GM21360 (cell line): ENCODE results near the gene ZNF628.

Experiments
- ATAC-seq: cut with Tn5 transposase; IDR thresholded peaks from one replicate; pipeline ENCODE4 v1.9.1; 2021; ENCODE audit warnings: mild to moderate bottlenecking, moderate library complexity; ENCODE audit not compliant: unreplicated experiment

ZNF628 gene

DNA sequence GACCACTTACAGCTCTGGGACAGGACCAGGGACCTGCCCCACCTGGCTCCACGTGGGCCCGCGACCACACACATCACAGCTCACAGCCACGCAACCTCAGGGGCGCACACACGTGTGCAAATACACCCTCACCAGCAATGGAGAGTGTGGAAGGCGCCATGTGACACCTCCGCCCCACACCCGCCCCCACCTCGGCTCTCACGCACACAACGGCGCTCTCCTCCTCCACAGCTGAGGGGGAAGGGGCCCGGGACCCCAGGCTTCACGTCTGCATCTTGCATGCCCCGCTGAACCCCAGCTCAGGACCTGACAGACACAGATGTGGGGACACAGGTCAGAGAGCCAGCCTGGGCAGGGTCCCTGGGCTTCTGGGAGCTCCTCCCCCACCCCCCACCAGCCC, 26.9 kb upstream of the ZNF628 start:
- no peak for ATAC-seq

DNA sequence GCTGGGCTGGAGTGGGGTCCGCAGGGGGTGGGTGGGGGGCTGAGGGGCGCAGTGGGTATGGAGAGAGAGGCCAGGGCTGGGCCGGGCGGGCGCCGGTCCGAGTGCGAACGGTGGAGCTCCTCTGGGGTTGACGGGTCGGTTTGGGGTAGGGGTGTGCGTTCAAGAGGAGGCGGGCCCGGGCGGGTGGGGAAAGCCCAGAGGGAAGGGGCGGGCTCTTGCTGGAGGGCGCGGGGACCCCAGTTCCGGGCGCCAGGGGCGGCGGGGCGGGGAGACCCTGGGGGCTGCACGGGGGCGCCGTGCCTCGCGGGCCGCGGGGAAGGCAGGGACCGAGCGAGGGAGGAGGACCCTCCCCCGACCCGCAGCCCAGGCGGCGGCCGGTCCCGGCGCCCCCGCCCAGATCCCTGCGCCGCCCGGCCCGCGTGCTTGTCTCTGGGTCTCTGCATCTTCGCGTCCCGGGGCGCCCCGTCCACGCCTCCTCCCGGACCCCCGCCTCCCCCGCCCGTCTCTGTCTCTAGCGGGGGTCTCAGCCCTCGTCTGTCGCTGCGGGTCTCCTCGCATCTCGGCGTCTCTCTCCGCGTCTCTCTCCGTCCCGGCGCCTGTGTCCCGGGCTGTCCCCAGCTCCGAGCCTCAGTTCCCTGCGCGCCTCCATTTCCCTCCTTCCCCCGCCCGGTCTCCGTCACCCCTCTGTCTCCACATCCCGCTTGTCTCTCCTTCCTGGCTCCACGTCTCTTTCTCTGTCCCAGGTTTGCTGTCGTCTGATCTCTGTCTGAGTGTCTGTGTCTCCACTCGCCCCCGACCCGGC, 25.1 kb upstream of the ZNF628 start:
- ATAC-seq: no peak

DNA sequence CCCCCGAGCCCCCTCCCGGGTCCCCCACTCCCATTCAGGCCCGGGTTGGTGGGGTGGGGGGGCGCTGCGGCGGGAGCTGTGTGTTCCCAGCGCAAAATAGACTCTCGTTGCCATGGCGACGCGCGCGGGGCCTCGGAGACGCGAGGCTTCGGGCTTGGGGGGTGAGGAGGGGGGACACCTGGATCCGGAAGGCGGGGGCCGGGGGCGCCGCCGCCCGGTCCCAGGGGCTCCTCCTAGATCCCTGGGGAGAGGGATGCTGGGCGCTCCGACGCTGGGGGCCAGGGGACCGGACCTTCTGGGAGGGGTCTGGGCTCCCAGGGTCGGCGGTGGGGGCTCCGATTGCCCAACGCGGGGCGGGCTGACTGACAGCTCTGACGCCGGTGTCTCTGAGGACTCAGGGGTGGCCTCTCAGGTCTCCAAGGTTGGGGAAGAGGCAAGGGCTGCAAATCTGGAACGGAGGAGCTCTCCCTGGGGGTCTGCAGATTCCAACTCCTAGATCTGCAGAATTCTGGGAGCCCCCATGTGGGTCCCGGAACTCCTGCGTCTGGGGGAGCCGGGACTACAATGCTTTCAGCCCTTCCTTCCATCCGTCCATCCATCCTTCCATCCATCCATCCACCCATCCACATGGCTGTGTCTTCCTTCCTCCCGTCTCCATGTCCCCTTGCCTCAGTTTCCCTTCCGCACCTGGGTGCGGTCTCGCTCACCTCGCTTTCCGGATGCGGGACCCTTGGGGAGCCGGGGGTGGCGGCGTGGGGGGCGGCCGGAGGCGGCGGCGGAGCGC, 24.3 kb upstream of the ZNF628 start:
- ATAC-seq: no peak

DNA sequence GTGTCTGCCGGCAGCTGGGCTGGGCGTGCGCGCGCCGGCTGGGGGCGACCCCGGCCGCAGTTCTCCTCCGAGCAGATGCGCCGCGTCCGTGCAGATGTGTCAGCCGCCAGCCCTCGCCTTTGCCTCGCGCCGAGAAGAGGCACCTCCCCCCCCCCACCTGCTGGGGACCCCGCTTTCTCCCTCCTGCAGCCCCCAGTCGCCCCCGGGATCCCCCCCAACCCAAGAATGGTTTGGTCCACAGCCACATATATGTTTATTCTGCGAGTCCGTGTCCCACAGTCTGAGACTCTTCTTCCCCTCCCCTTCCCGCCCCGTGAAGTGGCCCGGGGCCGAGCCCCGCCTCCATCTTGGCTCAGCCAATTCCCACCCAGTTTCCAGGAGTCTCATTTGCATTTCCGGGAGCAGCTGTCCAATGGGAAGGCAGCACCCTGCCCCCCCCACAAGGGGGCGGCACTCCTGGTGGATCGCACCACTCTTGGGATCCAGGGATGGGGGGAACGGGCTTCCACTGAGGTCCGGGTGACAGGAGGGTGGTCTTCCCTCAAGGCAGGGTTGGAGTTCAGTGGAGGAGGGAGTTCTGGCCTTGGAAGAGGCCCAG, 23.6 kb upstream of the ZNF628 start:
- ATAC-seq: no peak

DNA sequence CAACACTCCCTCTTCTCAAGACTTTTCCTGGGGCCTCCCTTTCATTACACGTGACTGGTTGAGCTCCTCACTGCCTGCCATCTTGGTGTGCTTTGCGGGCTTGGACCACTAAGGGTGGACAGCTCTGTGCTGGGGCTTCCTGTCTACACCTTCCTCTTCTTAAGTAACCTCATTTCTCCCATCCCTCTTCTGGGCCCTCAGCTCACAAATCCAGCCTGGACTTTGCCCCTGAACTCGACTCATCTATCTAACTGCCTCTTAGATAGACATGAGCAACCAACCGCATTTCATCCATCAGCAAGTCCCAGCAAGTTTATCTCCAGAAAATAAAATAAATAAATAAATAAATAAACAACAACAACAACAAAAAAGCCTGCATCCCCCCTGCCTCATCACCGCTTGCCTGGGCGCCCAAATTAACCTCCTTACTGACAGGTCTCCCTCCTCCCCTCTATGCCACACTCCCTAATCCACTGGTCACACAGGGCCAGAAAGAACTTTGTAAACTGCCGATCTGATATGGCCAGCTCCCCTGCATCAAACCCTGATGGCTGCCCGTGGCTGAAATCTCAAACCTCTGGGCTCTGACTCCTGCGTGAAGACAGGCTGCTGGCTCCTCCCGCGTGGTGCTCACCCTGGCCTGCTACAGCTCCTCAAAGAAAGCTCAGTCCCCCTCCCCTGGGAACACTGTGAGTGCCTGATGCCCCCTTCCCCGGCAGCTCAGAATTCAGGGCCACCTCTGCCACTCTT, 22.7 kb upstream of the ZNF628 start:
- no peak for ATAC-seq

DNA sequence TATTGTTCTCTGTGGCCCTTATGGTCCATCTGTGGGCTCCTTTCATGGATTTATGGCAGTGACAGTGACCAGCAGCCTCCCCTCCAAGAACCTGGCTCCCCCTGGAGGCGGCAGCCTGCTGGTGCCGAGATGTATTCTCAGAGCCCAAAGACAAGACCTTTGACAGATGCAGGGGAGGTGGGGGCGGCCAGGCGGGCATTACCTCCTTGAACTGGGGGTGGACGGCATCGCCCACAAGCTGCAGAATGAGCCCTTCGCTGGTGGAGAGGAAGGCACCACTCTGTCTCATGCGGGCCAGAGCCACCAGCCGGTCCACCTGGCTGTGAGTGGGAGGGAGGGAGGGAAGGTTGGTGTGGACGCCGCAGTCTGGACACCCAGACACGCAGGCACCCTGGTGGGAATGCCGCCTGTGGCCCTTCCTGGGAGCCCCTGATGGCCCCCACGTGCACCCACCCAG, 21.6 kb upstream of the ZNF628 start:
- ATAC-seq: no peak

DNA sequence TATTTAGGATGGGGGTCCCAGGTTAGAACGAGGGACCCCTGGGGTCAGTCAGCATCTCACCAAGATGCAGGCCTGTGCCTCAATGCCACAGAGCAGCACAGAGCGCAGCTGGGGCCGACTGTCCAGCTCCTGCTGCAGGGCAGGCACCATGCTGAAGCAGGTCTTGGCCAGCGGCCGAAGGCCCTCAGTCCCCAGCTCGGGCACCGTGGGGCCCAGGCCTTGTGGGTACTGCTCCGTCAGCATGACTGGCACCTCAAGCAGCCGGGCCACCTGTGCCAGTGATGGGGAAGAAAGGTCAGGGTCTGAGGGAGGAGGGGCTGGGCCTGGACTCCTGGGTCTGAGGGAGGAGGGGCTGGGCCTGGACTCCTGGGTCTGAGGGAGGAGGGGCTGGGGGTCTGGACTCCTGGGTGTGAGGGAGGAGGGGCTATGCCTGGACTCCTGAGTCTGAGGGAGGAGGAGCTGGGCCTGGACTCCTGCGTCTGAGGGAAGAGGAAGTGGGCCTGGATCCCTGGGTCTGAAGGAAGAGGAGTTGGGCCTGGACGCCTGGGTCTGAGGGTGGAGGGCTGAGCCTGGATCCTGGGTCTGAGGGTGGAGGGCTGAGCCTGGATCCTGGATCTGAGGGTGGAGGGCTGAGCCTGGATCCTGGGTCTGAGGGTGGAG, 20.7 kb upstream of the ZNF628 start:
- ATAC-seq: no peak

DNA sequence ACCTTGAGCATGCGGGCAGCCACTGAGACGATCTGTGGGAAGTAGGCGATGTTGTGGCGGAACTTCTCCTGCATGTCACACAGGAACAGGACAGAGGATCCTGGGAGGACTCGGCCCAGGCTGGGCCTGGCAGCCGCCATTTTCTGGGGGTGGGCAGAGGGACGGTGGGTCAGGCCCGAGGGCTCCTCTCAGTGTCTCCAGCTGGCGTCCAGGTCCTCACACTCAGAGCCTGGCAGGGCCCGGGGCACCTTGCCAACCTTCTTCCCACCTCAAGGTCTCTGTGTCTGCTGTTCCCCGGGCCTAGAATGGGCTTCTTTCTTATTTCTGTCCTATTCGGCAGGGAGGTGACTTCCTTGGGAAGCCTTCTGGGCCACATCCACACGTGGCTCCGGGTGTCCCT, 20.1 kb upstream of the ZNF628 start:
- ATAC-seq: no peak

DNA sequence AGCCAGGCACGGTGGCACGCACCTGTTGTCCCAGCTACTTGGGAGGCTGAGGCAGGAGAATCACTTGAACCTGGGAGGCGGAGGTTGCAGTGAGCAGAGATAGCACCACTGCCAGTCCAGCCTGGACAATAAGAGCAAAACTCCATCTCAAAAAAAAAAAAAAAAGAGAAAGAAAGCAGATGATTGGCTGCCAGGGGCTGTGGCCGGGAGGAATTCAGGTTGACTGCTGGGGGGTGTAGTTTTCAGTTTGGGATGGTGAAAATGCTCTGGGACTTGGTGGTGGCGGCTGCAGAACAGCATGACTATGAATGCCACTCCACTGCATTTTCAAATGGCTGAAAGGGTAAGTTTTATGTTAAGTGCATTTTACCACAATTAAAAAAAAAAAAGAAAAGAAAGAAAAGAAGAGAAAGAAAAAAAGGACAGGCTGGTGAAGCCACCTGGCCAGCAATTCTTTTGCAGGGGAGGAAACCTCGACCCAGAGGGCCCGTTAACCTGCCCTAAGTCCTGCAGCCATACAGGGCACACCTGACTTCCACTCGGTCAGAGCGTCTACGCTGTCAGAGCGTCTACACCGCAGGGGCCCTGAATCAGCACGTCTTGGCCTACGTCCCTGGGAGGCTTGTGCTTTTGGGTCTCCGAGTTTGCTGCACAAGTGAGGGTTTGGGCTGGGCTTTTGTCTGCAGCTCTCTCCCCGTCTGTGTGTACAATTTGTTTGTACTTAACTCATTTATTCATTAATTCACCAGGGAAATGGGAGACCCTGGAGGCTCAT, 18.5 kb upstream of the ZNF628 start:
- ATAC-seq: no peak

DNA sequence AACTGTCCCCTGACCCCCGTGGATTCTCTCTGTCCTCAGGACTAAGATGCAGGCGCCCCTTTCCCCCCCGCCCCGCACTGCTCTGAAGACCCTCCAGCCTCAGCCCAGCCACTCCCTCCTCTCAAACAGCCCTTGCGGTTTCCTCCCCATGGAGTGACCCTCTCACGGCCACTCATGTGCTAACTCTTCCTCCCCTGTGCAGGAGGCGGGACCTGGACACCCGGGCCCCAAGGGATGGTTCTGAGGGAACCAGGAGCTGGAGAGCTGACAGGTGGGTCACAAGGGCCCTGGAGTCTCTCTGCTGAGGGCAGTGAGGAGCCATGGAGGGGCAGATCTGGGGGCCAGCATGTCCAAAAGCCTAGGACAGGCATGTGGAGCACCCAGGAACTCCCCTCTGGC, 16.9 kb upstream of the ZNF628 start:
- no peak for ATAC-seq

DNA sequence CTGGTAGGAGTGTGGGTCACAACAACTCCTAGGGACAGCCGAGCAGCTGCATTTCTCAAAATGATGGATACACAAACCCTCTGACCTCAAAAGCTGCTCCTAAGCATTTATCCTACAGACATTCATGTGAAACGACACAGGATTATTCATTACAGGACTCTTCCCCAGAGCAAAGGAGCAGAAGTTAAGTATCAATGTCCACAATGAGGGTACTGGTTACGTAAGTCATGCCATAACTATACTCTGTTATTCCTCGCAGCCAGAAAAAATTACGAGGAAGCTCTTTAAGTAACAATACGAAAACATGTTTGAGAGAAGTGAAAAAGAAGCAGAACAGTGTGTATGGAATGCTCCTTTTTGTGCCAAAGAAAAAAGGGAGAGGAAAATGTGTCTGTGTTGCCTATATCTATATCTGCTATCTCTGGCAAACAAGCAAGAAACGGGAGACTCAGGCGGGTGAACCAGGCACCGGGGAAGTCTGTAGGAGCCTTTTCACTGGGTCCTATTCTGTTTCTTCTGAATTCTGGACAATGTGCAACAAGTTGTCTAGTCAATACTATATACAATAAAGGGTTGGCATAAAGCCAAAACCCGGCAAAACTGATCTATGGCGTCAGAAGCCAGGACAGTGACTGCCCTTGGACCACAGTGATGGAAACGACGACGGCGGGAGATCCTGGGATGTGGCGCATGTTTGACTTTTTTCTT, 16.3 kb upstream of the ZNF628 start:
- ATAC-seq: no peak

DNA sequence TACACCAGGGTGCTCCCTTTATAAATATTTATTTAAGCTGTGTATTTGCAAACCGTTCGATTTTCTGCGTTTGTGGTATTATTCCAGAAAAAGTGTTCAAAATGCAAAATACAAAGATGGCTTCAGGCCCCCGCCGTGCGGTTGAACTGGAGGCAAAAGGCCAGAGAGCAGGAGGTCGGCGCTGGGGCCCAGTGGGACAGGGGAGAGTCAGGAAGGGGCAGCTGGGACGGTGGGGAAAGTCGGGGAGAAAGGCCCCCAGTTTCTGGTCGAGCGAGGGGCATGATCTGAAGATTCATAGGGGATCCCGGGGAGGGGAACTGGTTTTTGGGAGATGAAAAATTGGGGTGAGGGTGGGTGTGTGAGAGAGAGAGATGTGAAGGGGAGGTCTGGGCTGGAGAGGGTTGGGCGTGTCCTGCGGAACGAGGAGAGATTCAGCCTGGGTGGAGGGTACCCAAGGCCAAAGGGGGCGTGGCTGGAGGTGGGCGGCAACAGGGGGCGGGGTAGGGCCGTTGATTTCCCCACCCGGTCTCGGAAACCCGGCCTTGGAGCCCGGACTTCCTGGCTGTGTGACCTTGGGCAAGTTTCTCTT, 15.7 kb upstream of the ZNF628 start:
- ATAC-seq: no peak

DNA sequence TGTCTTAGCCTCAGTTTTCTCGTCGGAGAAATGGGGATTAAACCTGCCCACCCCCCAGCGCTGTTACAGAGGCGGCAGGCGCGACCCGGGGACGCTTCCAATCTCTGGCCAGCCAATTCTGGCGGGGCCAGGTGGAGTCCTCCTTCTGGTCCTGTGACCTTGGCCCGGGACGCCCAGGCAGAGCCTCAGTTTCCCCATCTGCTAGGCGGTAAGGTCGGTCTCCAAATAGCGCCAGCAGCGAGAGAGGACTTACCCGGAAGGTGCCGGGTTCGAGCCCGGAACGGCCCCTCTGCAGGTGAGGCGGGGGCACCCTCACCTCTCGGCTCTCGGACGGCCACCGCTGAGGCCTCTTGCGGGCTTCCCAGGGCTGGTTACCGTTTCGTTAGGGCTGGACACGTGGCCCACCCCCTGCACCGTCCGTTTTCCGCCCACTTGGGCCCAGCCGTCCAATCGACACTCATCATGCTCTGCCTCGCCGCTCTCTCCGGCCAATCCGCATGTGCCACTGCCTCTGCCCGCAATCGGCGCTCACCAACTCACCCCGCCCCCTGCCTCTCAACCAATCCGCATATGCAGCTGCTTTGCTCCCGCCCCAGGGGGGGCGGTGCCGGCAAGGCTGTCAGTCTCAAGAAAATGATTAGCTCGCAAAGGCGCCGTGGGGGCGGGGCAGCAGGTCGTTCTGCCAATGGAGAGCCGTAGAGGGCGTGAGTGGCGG, 15.0 kb upstream of the ZNF628 start, which contains the start of gene ISOC2:
ISOC2 (minus strand) TSS at position 384 of the 715 bp plus-strand sequence. CDS start 5,156 bp downstream, outside the sequence.
- peak; percentile 85 for ATAC-seq

DNA sequence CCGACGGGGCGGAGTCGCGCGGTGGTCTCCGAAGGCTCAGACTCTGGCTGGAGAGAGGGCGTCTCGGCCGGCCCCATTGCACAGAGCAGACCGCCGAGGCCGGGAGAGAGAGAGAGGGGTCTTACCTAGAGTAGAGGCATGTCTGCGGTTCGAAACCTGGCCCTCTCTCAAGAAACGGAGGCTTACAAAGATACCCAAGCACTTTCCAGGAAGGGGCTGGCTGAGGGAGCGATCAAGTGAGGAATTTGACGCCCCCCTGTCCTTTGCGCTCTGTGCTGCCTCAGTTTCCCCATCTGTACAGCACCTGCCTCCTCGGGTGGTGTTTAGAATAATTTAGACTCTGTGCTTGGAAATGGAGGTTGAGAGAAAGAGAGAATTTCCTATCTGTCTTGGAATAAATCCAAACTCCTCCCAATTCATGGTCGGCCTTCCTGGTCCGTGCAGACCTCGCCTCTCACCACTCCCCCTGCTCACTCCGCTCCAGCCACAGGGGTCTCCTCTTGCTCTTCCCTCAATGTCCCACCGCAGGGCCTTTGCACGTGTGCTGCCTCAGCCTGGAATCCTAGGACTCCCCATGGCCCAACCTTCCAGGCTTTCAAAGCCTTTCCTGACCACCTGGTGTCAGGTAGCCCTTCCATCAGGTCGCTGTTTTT, 14.3 kb upstream of the ZNF628 start:
- ATAC-seq: no peak

DNA sequence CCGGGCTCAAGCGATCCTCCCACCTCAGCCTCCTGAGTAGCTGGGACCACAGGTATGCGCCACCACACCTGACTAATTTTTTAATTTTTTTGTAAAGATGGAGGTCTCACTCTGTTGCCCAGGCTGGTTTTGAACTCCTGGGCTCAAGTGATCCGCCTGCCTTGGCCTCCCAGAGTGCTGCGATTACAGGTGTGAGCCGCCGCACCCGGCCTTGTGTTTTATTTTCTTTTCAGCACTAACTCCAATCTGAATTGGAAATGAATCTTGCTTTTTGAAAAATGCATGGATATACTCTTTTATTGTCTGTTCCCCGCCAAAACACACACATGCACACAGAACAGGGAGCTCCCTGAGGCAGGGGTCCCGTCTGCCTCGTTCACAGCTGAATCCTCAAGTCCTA, 13.7 kb upstream of the ZNF628 start:
- no peak for ATAC-seq

DNA sequence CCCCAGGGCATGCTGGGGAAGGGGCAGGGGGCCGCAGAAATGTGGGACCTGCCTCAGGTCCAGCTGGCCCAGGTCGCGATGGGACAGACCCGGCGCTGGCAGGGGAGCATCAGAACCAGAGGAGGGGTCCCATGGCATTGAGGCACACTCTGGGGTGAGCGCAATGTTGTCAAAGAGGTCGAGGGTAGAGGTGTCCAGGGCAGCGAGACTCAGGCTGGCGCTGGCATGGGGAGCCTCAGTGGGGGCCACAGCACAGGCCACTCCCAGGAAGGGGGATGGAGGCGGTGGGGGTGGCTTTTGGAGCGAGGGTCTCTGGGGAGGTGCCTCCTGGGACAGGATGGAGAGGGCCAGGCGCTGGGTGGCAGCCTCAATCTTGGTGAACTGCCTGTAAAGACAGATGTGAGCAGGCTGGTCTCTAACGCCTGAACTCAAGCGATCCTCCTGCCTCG, 12.8 kb upstream of the ZNF628 start:
- no peak for ATAC-seq

DNA sequence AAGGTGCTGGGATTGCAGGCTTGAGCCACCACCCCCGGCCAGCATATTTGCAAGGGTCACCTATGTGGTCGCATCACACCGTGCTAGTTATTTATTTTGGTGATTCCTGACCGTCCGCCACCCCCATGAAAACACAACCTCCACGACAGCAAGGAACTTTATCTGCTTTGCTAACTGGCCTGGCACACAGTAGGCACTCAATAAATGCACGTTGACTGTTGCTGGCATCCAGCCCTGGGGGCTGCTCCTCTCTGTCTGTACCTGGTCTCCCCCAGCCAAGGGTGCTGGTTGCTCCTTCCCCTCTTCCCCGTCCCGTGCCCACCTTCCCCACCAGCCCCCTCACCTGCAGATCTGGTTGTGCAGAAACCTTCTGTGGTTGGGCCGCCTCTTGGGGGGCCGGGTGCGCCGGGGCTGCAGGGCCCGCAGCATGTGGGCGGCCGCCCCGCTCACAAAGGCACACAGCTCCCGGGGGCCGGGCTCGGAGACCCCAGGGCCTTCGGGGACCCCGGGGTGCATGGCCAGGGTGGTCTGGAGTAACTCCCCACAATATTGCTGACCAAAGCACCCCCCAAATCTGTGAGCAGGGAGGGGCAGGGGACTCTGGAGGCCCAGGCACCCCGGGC, 12.3 kb upstream of the ZNF628 start:
- no peak for ATAC-seq
